ENCODE measurements around the gene BEGAIN.

BEGAIN gene

DNA sequence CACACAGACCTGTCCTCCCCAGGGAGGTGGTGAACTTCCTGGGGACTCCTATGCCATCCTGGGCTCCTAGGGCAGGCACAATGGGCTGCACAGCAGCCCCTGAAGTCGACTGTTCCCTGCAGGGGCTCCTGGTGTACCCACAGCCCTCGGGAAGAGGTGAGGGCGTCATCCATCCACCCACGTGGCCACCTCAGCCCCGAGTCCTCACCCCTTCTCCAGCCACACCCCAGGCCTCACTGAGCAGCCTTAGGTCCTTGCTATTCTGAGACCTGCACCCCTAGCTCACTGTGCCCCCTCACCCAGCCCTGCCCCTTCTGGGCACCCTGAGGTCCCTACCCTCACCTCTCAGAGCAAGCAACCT lies 38.9 kb downstream of the BEGAIN start:
- no peak for DNase-seq

DNA sequence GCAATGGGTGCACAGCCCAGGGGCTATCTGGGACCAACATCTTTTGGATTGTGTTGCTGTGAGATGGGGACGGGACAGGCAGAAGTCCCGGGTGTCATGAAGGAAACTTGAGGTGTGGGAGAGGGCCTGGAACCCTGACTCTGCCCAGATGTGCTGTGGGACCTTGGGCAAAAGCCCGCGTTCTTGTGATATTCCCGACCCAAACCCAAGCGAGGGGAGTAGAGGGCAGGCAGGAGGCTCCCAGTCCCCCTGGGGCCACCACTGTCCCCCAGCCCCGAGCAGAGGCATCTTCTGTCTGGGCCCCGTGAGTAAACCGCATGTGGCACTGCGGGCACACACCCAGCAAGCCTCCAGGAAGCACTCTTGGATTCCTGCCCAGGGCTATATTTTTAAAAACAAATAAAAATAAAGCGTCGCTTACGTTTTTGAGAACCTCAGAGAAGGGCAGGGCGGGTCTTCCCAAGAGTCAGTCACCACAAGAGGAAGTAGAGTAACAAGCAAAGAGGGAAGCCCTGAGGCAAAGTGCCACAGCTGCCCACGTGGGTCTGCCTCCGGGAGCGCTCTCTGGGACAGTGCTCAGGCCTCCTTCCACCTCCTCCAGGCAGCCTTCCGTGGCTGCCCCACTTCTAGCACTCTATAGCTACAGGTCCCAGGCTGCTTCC lies 39.5 kb downstream of the BEGAIN start:
- DNase-seq: peak; percentile 84

DNA sequence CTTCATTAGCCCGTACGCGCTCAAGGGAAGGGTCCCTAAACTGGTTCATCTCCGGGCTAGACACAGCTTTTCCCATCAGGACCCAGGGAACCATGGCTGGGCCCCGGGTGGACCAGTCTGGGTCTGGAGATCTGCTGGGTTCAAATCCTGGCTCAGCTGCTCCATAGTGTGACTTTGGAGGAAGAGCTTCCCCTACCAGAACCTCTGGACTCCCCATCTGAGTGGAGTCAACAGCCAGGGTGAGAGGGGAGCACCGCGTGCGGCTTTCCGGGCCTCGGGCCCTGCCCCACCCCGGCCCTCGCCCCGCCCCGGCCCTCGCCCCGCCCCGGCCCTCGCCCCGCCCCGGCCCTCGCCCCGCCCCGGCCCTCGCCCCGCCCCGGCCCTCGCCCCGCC lies 41.2 kb downstream of the BEGAIN start:
- DNase-seq: peak; percentile 25

DNA sequence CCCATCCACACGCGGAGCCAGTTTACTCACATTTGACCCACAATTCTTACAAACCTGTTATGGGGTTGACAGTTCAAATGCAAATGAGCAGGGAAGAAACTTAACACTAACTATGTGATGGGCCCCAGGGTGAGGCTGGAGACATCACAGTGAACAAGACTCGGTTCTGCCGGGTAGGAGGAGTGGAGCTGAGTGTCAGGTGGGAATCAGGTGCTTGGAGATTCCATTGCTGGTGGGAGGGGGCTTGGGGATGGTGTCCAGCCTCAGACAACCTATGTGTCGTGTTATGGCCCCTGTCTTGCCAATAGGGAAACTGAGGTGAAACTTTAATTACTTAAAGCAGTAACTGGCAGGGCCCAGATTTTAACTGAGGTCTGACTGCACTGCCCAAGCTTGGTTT lies 41.9 kb downstream of the BEGAIN start:
- DNase-seq: no peak

DNA sequence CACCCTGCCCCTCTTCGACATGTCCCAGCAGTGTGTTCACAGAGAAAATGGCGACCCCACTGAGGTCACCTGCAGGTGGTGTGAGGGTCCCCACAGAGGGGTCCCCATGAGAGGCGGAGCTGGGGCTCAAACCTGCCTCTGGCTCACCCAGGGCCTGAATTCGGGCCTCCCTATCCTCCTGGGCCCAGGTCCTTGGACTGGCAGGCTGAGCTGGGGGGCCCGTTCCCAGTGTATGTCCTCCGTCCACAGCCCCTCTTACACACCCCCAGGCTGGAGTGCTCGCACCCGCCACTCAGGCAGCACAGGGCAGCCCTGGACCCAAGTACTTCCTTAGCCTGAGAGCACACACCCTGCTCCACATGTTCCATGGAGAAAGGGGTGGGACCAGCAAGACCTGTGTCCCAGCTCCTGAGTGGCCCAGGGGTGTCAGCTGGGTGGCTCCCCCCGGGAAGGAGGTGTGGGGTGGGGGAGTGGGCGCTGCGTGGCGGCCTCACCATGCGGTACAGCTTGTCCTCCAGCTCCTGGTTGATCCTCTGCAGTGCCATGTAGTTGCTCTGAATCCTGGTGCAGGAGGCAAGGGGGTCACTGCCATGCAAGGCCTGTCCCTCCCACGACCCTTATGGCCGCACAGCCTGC lies 42.6 kb downstream of the BEGAIN start:
- DNase-seq: no peak

DNA sequence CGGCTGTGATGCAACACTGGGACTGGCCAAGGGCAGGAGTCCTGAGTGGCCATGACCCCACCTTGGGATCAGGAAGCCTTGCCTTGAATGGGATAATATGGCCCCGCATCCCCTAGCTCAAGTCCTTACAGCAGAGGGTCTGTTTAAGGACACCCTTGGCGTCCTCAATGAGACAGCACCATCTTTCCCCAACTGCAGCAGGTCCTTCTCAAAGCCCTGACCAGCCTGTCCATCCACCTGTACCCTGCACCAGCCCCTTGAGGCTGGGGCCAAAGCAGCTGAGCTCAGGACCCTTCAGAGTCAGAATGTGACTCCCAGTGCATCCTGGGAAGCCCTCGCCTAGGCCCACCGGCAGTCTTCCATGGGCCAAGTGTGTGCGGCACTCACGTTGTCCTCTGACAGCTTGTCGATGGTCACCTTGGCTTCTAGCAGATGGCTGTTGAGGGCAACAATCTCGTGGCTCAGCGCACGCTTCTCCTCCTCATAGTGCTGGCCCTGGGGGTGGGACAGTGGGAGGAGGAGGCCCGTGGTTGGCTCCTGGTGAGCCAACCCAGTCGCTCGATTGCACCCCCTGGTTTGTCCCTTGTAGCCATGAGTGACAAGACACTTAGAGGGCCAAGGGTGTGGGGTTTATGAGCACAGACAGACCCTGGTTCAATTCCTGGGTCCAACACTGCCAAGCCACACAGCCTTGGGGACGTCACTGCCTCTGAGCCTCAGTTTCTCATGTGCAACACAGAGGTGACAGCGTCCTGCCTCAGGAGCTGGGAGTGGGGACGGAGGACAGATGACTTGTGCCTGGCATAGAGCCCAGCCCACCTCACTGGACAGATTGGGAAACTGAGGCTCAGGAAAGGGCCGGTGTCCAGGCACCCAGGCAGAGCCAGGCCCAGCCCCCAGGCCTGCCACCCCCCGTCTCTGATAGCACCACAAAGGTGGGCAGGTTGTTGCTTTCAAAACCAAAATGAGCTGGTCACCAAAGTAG lies 43.5 kb downstream of the BEGAIN start:
- no peak for DNase-seq

DNA sequence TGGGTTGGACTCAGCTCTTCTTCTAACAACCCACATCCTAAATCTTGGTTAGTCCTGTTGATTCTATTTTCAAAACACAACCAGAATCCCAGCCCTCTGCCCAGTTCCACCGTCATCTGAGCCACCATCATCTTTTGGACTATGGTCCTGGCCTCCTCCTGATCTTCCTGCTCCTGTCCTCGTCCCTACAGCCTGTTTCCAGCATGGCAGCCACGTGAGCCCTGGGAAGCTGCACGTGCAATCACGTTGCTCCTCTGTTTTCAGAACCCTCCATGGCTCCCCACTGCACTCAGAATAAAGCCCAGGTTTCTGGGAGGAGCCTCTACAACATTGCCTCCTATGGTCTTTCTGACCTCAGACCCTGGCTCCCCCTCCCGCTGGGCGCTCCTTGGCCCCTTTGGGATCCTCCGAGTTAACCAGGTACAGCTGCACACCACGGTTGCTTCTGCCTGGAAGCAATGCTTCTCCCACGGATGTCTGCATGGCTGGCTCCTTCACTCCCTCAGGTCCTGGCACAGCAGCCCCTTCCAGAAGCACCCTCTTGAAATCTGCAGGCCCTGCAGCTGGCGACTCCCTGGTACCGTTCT lies 44.5 kb downstream of the BEGAIN start:
- DNase-seq: no peak

DNA sequence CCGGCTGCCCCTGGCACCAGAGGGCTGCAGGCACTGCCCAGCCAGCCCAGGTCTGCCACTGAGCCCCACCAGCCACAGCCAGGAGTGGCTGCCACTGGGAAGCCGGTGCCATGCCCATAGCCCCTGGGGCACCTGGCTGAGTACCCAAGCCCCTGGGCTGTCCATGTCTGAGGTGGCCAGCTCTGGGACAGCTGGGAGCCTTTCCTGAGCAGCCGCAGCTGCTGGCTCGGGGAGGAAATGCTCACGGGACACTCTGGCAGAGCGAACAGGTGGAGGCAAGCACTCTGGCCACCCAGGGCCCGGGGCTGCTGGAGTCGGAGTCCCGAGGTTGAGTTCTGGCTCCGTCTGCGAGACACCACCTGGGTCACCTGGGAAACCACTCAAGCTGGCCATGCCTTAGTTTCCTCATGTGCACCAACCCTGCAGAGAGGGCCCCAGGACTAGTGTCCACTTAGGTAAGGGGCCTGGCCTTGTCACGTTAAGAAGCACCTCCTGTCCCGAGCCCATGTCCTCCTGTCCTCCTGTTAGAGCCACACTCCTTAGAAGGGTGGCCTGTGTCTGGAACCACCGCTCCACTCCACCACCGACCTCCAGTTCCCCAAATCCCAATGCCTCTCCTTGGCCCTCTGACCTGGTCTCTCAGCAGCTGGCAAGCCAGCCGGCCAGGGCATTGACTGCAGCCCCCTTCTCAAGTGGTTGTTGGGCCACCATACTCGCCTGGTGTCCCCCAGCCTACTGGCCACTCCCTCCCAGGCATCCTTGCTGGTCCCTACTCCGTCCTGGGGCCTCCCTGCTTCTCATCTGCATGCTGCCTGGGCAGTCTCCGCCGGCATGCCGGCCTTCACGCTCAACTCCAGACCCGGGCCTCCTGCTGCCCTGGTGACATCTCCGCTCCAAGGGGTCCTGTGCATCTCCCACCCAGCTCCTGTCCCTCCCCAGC lies 45.3 kb downstream of the BEGAIN start:
- no peak for DNase-seq

DNA sequence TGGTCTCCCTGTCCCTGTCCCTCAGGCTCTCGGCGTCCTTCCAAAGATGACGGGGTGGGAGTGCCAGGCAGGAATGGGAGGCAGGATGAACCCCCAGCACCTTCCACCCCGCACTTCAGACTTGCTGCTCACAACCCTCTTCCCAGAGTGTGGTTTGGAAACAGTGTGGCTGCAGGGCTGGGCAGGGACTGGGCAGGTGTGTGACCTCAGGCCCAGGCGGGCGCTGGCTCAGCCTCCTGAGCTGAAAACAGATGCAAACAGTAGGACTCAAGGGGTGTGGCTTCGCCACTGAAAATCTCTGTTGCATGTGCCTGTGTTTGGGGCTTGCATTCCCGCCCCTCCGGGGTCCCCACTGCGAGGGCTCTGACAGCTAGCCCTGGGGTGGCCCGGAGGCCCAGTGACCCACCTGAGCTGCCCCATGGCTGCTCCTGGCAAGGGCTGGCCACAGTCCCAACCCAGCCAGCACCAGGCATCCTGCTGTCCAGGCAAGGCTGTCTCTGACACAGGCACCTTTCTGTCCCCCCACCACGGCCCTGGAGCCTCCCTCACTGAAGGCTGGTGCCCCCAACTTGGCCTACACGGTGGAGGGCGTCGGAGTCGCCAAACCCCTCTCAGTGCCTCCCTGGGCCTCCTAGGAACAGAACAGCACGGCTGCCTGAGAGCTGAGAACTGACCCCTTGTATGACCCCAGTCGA lies 46.1 kb downstream of the BEGAIN start:
- DNase-seq: no peak

DNA sequence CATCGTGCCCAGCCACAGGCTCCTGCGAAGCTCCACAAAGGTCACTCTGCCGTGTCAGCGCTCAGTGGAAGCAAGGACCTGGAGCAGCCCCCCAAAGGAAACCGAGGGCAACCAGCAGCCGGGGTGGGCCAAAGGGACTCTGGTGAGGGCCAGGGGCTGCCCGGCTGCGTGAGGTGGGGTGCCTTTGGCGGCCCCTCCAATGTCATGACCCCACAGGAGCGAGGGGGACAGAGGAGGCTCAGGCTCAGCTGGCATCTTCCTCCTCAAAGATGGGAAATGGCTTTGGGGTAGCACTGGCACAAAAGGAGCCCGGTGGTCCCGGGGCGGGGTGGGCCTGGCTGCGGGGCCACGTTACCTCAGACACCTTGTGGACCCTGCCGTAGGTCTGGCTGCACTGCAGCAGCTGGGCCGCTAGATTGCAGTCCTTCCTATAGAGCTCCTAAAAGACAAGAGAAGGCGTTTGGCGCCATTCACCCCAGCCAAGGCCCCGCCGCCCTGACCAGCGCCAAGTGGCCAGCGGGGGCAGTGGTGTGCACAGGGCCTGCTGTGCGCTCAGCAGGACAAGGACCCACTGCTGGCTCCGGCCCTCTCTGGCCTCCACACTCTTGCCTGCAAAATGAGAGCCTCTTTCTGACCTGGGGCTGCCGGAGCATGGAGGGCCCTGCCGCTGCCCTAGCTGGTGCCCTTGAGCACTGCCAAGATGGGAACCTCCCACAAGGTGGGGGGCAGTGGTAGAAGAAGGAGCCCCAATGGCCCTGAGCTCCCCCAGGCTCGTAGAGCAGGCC lies 46.9 kb downstream of the BEGAIN start:
- DNase-seq: no peak

DNA sequence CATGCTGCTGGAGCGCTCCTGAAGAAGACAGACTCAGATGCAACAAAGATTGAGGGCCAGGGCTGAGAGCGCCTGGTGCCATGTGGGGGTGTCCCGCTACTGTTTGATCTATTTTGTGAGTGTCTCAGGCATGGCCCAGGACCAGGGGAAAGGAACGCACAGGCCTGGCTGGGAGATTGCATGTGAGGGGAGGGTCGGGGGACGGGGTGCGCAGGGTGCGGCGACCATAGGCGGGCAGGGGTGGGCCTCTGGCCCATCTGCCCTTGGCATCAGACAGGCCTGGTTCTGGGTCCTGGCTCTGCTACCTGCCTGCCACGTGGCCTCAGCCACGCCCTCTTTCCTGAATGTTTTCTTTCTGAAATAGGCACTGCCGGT lies 47.5 kb downstream of the BEGAIN start:
- no peak for DNase-seq

DNA sequence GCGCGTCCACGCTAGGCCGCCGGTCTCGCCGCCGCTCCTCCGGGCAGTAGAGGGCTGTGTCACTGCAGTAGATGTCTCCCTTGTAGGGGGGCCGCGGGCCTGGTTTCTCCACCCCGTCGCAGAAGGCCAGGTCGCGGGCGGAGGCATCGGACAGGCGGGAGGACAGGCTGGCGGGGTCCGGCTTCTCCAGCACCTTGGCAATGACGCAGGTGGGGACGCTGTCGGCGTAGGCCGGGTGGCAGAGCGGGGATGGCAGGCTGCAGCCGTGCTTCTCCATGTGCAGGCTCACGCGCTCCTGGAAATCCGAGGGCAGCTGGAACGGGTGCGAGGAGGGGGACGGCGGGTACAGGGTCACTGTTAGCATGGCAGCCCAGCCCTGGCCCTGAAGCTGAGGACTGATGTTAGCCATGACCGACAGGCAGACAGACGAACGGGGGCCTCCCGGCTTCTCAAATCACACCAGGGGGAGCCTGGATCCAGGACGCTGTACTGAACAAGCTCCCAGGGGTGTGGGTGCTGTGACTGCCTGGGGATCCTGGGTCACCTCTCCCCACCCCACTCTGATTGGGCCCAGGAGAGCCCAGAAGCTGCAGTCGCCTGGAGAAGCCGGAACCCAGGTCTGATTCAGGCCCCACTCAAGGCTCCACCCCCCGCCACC lies 48.1 kb downstream of the BEGAIN start:
- no peak for DNase-seq

DNA sequence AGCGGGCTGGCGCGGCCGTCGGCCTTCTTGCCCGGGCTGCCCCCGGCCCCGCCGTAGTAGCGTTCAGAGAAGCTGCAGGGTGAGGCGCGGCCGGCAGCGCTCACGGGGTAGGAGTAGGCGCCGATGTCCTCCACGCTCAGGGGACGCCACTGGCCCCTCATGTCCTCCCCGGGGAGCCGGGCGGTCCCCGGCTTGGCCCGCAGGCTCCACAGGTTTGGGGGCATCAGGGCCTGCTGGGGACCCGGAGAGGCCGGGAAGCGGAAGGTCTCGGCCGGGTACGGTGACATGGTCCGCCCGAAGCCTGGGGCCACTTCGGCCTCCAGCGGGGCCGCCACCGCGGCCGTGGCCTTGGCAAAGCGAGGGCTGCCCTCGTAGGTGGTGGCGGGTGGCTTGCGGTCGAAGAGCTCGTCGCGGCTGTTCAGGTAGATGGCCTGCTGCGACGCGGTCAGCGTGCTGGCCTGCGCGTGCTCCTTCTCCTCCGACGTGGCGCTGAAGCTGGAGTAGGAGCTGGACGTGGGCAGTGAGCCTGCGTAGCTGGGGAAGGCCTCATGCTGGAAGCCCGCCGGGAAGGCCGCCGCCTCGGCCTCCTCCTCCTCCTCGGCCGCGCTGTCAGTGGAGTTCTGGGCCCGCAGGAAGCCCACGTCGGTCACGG lies 48.7 kb downstream of the BEGAIN start:
- no peak for DNase-seq

DNA sequence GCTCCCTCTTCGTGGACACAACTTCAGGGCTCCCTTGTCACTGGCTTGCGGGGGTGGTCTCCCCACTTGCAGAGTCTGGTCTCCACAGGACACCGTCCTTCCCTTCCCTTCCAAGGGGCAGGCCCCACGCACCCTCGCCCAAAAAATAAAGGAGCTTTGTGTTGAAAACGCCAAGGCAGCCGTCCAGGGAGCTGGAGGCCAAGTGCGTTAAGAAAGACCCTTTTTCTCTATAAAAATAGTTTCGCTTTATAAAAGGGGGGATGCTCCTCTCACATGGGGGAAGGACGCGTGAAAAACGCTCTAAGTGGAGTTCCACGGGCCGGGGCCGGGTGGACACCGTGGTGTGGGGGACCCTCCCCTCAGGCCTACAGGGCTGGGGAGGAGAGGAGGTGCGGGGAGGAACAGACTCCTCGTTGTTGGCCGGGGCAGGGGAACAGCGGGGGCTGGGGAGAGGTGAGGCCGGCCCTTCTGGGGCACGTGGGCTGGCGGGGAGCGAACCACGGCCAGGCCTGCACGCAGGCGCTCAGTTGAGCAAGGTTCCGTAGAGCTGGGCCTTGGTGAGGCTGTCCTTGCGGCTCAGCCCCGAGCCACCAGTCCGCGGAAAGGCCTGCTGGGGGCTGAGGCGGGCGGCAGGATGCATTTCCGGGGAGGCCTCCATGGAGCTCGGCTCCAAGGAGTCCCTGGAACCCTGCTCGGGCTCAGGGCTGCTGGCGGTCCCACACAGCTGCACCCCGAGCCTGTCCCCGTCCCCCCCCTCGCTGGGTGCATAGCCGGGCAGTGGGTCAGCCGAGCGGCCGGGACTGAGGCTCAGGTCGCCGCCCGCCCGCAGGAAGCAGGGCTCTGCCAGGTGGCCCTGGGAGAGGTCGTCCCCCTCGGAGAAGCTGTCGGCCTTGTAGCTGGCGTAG lies 49.5 kb downstream of the BEGAIN start:
- no peak for DNase-seq

DNA sequence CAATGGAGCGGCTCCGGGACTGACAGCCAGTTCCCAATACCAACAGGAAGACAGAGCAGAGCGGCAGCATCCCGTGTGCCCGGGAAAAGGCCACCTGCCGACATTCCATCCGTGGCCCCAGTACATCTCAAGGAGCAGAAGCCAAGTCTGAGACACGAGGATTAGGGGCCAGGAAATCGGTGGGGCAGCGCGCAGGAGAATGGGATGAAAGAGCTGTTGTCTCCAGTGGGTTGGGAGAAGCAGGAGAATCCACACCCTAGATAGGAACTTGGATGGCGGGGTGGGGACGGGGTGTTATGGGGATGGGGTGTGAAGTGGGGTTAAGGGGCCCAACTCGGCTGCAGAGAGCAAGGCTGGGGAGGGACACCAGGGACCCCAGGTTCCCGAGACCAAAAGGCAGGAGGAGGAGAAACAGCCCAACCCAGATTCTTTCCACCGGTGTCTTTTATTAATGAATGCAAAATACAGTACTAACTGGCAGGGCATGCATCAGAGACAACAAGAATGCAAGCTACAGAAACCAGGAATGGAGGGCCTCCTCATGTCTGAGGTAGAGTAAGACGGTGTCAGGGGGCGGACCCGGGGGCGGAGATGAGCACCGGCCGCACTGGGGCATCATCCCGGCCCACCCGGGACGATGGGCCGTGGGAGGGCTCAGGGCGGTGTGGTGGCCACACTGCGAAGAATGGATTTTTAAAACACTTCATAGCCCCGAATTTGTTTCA lies 50.3 kb downstream of the BEGAIN start:
- DNase-seq: no peak

DNA sequence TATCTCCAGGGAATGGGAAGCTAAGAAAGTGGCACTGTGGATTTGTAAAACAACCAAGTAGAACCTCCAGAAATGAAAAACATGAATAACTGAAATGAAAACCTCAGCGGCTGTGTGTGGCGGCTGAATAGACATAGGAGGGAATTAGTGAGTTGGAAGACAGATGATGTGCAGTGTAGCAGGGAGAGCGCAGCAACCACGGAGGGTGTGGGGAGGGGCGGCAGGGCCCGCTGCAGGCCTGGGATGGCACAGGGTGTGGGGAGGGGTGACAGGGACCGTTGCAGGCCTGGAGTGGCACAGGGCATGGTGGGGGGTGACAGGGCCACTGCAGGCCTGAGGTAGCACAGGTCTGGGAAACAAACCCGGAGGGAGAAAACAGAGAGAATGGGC lies 51.1 kb downstream of the BEGAIN start:
- no peak for DNase-seq

DNA sequence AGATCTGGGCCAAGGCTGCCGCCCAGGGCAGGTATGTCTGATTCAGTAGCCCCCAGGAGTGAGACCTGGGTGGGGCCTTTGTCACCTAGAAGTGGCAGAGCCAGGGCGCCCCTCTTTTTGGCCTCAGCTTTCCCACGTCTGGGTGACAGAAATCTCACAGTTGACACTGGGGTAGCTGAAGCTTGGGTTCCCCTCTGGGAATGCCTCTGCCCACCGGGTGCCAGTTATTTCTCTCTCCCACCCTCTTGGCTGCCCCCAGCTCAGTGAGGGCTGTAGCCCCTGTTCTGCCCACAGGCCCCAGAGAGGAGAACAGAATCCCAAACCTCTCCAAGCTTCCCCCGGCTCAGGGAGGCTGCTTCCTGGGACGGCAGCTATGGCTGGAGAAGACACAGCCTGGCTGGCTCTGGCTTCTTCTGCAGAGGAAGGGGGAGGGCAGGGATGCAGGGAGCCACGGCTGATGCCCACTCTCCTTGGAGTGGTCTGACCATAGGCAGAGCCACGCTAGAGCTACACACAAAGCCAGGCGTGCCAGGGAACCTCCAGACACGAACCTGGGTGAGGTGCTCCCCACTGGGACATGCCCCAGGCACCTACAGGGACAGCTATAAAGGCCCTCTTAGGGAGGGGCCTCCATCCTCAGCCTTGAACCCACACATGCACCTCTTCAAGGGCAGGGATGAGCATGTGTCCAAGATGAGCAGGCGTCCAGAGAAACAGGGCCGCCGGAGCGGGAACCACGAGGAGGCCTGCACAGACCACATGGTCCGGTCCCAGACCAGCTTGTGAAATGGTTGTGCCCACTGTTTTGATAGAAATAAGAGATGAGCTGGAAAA lies 51.7 kb downstream of the BEGAIN start:
- DNase-seq: no peak

Data from GF-D8 (cell line).